Liver (tissue), 9 donors: ENCODE data around the gene RAD51AP1. TPM values are rescaled to one million over a fixed set of nuclear protein-coding genes. Genes with fewer than 3 reads are reported as not detected.

Experiments used
- DNase-seq: peaks from one replicate; pipeline ENCODE4 v3.0.0-alpha.2; 2017; ENCODE audit warnings: low spot score
- H3K27ac ChIP-seq, 2 donors: one replicate each; pipeline ENCODE4 v1.7.0; 2013; ENCODE audit warnings: inconsistent platforms in 2 of 2, low read length in 2 of 2, control low read depth in 1 of 2, low read depth in 1 of 2, mild to moderate bottlenecking in 1 of 2
- H3K27me3 ChIP-seq, 4 donors: one replicate each; pipeline versions ENCODE4 v1.6.1 to v1.7.0; 2013; ENCODE audit warnings: low read length in 3 of 4, inconsistent platforms in 1 of 4, mild to moderate bottlenecking in 1 of 4, moderate library complexity in 1 of 4; ENCODE audit not compliant: control insufficient read depth in 4 of 4, insufficient read depth in 4 of 4
- H3K36me3 ChIP-seq, 4 donors: one replicate each; pipeline versions ENCODE4 v1.6.1 to v1.7.0; 2013; ENCODE audit warnings: low read length in 3 of 4, mild to moderate bottlenecking in 3 of 4, low read depth in 1 of 4, moderate library complexity in 1 of 4; ENCODE audit not compliant: control insufficient read depth in 4 of 4, insufficient read depth in 3 of 4
- H3K4me1 ChIP-seq, 4 donors: one replicate each; pipeline versions ENCODE4 v1.6.1 to v1.7.0; 2013; ENCODE audit warnings: low read length in 3 of 4, mild to moderate bottlenecking in 3 of 4, moderate library complexity in 1 of 4; ENCODE audit not compliant: control insufficient read depth in 4 of 4, insufficient read depth in 4 of 4
- H3K4me3 ChIP-seq, 3 donors: one replicate each; pipeline versions ENCODE4 v1.6.1 to v1.7.0; 2013; ENCODE audit warnings: low read length in 3 of 3, control low read depth in 1 of 3, low read depth in 1 of 3, mild to moderate bottlenecking in 1 of 3
- H3K9ac ChIP-seq, 2 donors: one replicate each; pipeline ENCODE4 v1.7.0; 2013; ENCODE audit warnings: low read length in 2 of 2, mild to moderate bottlenecking in 2 of 2, moderate library complexity in 2 of 2, control low read depth in 1 of 2, low read depth in 1 of 2
- H3K9me3 ChIP-seq, 4 donors: one replicate each; pipeline versions ENCODE4 v1.6.1 to v1.7.0; 2013; ENCODE audit warnings: low read length in 3 of 4; ENCODE audit not compliant: control insufficient read depth in 4 of 4
- ATF3 ChIP-seq: IDR thresholded peaks from 2 replicates; pipeline ENCODE4 v1.6.1; 2016; ENCODE audit warnings: antibody characterized with exemption
- CTCF ChIP-seq: fragments of 150-350 bp; IDR thresholded peaks from 2 replicates; pipeline ENCODE4 v1.5.1; 2017; ENCODE audit warnings: improper control_type of control experiment, low read depth, low read length; ENCODE audit not compliant: missing input control
- EGR1 ChIP-seq, 2 donors: IDR thresholded peaks; 2 replicates each; pipeline ENCODE4 v1.6.1; 2016 to 2018; ENCODE audit warnings: antibody characterized with exemption in 2 of 2, low read depth in 2 of 2
- FOXA2 ChIP-seq: IDR thresholded peaks from 2 replicates; pipeline ENCODE4 v1.6.1; 2016; ENCODE audit warnings: antibody characterized with exemption
- GABPA ChIP-seq, 2 donors: IDR thresholded peaks in 1 of 2; conservative IDR thresholded peaks in 1 of 2; 2 replicates each; pipeline ENCODE4 v1.6.1; 2016; ENCODE audit warnings: antibody characterized with exemption in 2 of 2, mild to moderate bottlenecking in 1 of 2, moderate library complexity in 1 of 2
- JUND ChIP-seq, 2 donors: IDR thresholded peaks; 2 replicates each; pipeline ENCODE4 v1.6.1; 2016; ENCODE audit warnings: antibody characterized with exemption in 2 of 2
- MAX ChIP-seq: IDR thresholded peaks from 2 replicates; pipeline ENCODE4 v1.6.1; 2016; ENCODE audit warnings: antibody characterized with exemption
- NR2F2 ChIP-seq: IDR thresholded peaks from 2 replicates; pipeline ENCODE4 v1.6.1; 2016; ENCODE audit warnings: antibody characterized with exemption
- RAD21 ChIP-seq, 2 donors: IDR thresholded peaks; 2 replicates each; pipeline ENCODE4 v1.6.1; 2016; ENCODE audit warnings: antibody characterized with exemption in 2 of 2, mild to moderate bottlenecking in 2 of 2
- REST ChIP-seq: IDR thresholded peaks from 2 replicates; pipeline ENCODE4 v1.6.1; 2016; ENCODE audit warnings: antibody characterized with exemption, mild to moderate bottlenecking
- RXRA ChIP-seq, 2 donors: IDR thresholded peaks; 2 replicates each; pipeline ENCODE4 v1.6.1; 2017 to 2018; ENCODE audit warnings: antibody characterized with exemption in 2 of 2, mild to moderate bottlenecking in 1 of 2
- SP1 ChIP-seq: IDR thresholded peaks from 2 replicates; pipeline ENCODE4 v1.6.1; 2018; ENCODE audit warnings: antibody characterized with exemption, mild to moderate bottlenecking
- TAF1 ChIP-seq: conservative IDR thresholded peaks from 2 replicates; pipeline ENCODE4 v1.6.1; 2016; ENCODE audit warnings: antibody characterized with exemption, mild to moderate bottlenecking
- WGBS: extraction: QIAGEN DNeasy Blood & Tissue Kit; methylation state at CpG from one replicate; pipeline ENCODE4 v1.1.7; 2013; 5-methylcytosine and 5-hydroxymethylcytosine counted together
- polyA plus RNA-seq, 2 donors: library from polyadenylated mRNA; stranded (reverse) in 1 of 2; unstranded in 1 of 2; fragments of 200-250 nt in 1 of 2; fragments of >200 nt in 1 of 2; fragmentation: Nextera tagmentation in 1 of 2; extraction: Ambion mirVana in 1 of 2; gene quantifications; one replicate each; pipeline versions ENCODE4 v1.2.1 to v1.2.3, GENCODE V29; 2013 to 2015
- total RNA-seq, 2 donors: library from RNA; depleted of rRNA; stranded (reverse); fragments of >200 nt; gene quantifications; one replicate each; pipeline ENCODE4 v1.2.3, GENCODE V29; 2014
- donor health status: healthy.
- donor health status: healthy.
- donor health status: healthy.
- donor health status: healthy.
- donor health status: healthy.

The RAD51AP1 gene
- total and polyA plus RNA-seq, 4 donors, result 0.50 to 14.9 (median 1.3) TPM

GRCh38 chr12:4584281-4584680 lies 45.6 kb downstream of the RAD51AP1 start:
- H3K4me1 ChIP-seq, result no peaks in the 10 kb centered on the region
- WGBS, result 90% methylated on average over 6 of the region's 6 CpGs
- no peak for DNase-seq
- H3K4me3 ChIP-seq, result no peak overlapping the region
- H3K36me3 ChIP-seq, result no peaks in the 10 kb centered on the region
- H3K9me3 ChIP-seq, result no peaks in the 10 kb centered on the region
- peaks cover 0 to 4% (median 0%) of the 10 kb centered on the region in 4 donors for H3K27me3 ChIP-seq
- H3K27ac ChIP-seq, result no peak overlapping the region
- H3K9ac ChIP-seq, result no peak overlapping the region
- TF ChIP-seq FOXA2 (no peak), RAD21 (IDR thresholded peaks at IDR 0.05) (no peak), SP1 (no peak), CTCF (no peak), REST (no peak), MAX (no peak), TAF1 (no peak), GABPA (IDR thresholded peaks at IDR 0.05 in 1 of 2, conservative IDR thresholded peaks at IDR 0.05 in 1 of 2) (no peak), NR2F2 (no peak)

- DNase-seq, result no peak
- Histone ChIP-seq H3K4me1 (no peaks in the 10 kb centered on the region), H3K36me3 (no peaks in the 10 kb centered on the region), H3K9ac (no peak overlapping the region), H3K4me3 (no peak overlapping the region), H3K9me3 (no peaks in the 10 kb centered on the region), H3K27me3 (peaks cover 0 to 4% (median 0%) of the 10 kb centered on the region in 4 donors), H3K27ac (no peak overlapping the region)
- TF ChIP-seq MAX (no peak), ATF3 (no peak), GABPA (IDR thresholded peaks at IDR 0.05 in 1 of 2, conservative IDR thresholded peaks at IDR 0.05 in 1 of 2) (no peak), EGR1 (IDR thresholded peaks at IDR 0.05; ENCODE audit: low read depth in 2 of 2) (no peak), RXRA (IDR thresholded peaks at IDR 0.05) (no peak), JUND (IDR thresholded peaks at IDR 0.05) (no peak)
- 81% methylated on average over 7 of the region's 7 CpGs for WGBS
These were observed 46.2 kb downstream of the RAD51AP1 start for GRCh38 chr12:4584896-4585295.
